Islet of Langerhans (tissue), 1 donor: Measurements from ENCODE around the gene ANKRD33B.
"Not testable (repeated sequence)": the region's sequence is repeated elsewhere in the genome, so short reads cannot be mapped to it uniquely, and the experiment has no call there.

ENCODE experiments used
- FAIRE-seq: peaks from one replicate; lab custom pipeline; 2011; peaks lifted over from hg19 to GRCh38; lab: Jason Lieb, UNC

Gene ANKRD33B

GRCh38 chr5:10595293-10595671 lies 31.4 kb downstream of the ANKRD33B start:
- no peak for FAIRE-seq

- no peak for FAIRE-seq
Measured at GRCh38 chr5:10595672-10596309, 31.9 kb downstream of the ANKRD33B start.

- no peak for FAIRE-seq
Measured at GRCh38 chr5:10596310-10596703, 32.4 kb downstream of the ANKRD33B start.

- no peak for FAIRE-seq
Measured at GRCh38 chr5:10596886-10597451, 33.1 kb downstream of the ANKRD33B start.

GRCh38 chr5:10599113-10599512 lies 35.2 kb downstream of the ANKRD33B start:
- no peak for FAIRE-seq

GRCh38 chr5:10599862-10600284 lies 36.0 kb downstream of the ANKRD33B start:
- no peak for FAIRE-seq

GRCh38 chr5:10600626-10601245 lies 36.9 kb downstream of the ANKRD33B start:
- FAIRE-seq, result no peak

- no peak for FAIRE-seq
Measured at GRCh38 chr5:10601246-10602030, 37.6 kb downstream of the ANKRD33B start.

- no peak for FAIRE-seq
Measured at GRCh38 chr5:10602031-10602806, 38.3 kb downstream of the ANKRD33B start.

- no peak for FAIRE-seq
Measured at GRCh38 chr5:10604975-10605374, 41.1 kb downstream of the ANKRD33B start.

GRCh38 chr5:10606632-10607022 lies 42.8 kb downstream of the ANKRD33B start:
- FAIRE-seq, result not testable (repeated sequence)

- no peak for FAIRE-seq
Measured at GRCh38 chr5:10607023-10607665, 43.3 kb downstream of the ANKRD33B start.

- no peak for FAIRE-seq
Measured at GRCh38 chr5:10607666-10608073, 43.8 kb downstream of the ANKRD33B start.

- FAIRE-seq, result not testable (repeated sequence)
Measured at GRCh38 chr5:10608081-10608480, 44.2 kb downstream of the ANKRD33B start.

GRCh38 chr5:10610058-10610457 lies 46.2 kb downstream of the ANKRD33B start:
- FAIRE-seq, result no peak

GRCh38 chr5:10611290-10611689 lies 47.4 kb downstream of the ANKRD33B start:
- no peak for FAIRE-seq

- no peak for FAIRE-seq
Measured at GRCh38 chr5:10612251-10612650, 48.4 kb downstream of the ANKRD33B start.

GRCh38 chr5:10615693-10616092 lies 51.8 kb downstream of the ANKRD33B start:
- no peak for FAIRE-seq

GRCh38 chr5:10617103-10617502 lies 53.2 kb downstream of the ANKRD33B start:
- no peak for FAIRE-seq

GRCh38 chr5:10618311-10618710 lies 54.4 kb downstream of the ANKRD33B start:
- no peak for FAIRE-seq

GRCh38 chr5:10619649-10620048 lies 55.8 kb downstream of the ANKRD33B start:
- no peak for FAIRE-seq

- no peak for FAIRE-seq
Measured at GRCh38 chr5:10620346-10620745, 56.5 kb downstream of the ANKRD33B start.
